ENCODE measurements around the gene CHURC1.

GRCh38 chr14:64971491-64971942, 57.3 kb downstream of the CHURC1 start:
- no peak for TF ChIP-seq EP300 (IDR thresholded peaks at IDR 0.05; ENCODE audit: low read depth in 2 of 2, low read length in 2 of 2)
- no peak for TF ChIP-seq EP300 (CRISPR knock-in tag; IDR thresholded peaks at IDR 0.05; ENCODE audit: borderline replicate concordance)
- TF ChIP-seq ZNF326 (CRISPR knock-in tag; IDR thresholded peaks at IDR 0.05; ENCODE audit: borderline replicate concordance): no peak
- TF ChIP-seq ZBTB21 (CRISPR knock-in tag; IDR thresholded peaks at IDR 0.05): no peak
- no peak for TF ChIP-seq SETDB1 (CRISPR knock-in tag; IDR thresholded peaks at IDR 0.05; ENCODE audit: borderline replicate concordance)
- TF ChIP-seq ATF1 (CRISPR knock-in tag; IDR thresholded peaks at IDR 0.05): no peak
- TF ChIP-seq ATF3 (CRISPR knock-in tag; IDR thresholded peaks at IDR 0.05): no peak
- TF ChIP-seq, protein P1, sequence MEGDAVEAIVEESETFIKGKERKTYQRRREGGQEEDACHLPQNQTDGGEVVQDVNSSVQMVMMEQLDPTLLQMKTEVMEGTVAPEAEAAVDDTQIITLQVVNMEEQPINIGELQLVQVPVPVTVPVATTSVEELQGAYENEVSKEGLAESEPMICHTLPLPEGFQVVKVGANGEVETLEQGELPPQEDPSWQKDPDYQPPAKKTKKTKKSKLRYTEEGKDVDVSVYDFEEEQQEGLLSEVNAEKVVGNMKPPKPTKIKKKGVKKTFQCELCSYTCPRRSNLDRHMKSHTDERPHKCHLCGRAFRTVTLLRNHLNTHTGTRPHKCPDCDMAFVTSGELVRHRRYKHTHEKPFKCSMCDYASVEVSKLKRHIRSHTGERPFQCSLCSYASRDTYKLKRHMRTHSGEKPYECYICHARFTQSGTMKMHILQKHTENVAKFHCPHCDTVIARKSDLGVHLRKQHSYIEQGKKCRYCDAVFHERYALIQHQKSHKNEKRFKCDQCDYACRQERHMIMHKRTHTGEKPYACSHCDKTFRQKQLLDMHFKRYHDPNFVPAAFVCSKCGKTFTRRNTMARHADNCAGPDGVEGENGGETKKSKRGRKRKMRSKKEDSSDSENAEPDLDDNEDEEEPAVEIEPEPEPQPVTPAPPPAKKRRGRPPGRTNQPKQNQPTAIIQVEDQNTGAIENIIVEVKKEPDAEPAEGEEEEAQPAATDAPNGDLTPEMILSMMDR (CRISPR knock-in tag; IDR thresholded peaks at IDR 0.05): no peak
- TF ChIP-seq, protein P2, sequence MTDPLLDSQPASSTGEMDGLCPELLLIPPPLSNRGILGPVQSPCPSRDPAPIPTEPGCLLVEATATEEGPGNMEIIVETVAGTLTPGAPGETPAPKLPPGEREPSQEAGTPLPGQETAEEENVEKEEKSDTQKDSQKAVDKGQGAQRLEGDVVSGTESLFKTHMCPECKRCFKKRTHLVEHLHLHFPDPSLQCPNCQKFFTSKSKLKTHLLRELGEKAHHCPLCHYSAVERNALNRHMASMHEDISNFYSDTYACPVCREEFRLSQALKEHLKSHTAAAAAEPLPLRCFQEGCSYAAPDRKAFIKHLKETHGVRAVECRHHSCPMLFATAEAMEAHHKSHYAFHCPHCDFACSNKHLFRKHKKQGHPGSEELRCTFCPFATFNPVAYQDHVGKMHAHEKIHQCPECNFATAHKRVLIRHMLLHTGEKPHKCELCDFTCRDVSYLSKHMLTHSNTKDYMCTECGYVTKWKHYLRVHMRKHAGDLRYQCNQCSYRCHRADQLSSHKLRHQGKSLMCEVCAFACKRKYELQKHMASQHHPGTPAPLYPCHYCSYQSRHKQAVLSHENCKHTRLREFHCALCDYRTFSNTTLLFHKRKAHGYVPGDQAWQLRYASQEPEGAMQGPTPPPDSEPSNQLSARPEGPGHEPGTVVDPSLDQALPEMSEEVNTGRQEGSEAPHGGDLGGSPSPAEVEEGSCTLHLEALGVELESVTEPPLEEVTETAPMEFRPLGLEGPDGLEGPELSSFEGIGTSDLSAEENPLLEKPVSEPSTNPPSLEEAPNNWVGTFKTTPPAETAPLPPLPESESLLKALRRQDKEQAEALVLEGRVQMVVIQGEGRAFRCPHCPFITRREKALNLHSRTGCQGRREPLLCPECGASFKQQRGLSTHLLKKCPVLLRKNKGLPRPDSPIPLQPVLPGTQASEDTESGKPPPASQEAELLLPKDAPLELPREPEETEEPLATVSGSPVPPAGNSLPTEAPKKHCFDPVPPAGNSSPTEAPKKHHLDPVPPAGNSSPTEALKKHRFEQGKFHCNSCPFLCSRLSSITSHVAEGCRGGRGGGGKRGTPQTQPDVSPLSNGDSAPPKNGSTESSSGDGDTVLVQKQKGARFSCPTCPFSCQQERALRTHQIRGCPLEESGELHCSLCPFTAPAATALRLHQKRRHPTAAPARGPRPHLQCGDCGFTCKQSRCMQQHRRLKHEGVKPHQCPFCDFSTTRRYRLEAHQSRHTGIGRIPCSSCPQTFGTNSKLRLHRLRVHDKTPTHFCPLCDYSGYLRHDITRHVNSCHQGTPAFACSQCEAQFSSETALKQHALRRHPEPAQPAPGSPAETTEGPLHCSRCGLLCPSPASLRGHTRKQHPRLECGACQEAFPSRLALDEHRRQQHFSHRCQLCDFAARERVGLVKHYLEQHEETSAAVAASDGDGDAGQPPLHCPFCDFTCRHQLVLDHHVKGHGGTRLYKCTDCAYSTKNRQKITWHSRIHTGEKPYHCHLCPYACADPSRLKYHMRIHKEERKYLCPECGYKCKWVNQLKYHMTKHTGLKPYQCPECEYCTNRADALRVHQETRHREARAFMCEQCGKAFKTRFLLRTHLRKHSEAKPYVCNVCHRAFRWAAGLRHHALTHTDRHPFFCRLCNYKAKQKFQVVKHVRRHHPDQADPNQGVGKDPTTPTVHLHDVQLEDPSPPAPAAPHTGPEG (CRISPR knock-in tag; IDR thresholded peaks at IDR 0.05): no peak
- no peak for TF ChIP-seq POLR2AphosphoS5 (IDR thresholded peaks at IDR 0.05; ENCODE audit: low read depth, low read length)
- TF ChIP-seq, protein P3, sequence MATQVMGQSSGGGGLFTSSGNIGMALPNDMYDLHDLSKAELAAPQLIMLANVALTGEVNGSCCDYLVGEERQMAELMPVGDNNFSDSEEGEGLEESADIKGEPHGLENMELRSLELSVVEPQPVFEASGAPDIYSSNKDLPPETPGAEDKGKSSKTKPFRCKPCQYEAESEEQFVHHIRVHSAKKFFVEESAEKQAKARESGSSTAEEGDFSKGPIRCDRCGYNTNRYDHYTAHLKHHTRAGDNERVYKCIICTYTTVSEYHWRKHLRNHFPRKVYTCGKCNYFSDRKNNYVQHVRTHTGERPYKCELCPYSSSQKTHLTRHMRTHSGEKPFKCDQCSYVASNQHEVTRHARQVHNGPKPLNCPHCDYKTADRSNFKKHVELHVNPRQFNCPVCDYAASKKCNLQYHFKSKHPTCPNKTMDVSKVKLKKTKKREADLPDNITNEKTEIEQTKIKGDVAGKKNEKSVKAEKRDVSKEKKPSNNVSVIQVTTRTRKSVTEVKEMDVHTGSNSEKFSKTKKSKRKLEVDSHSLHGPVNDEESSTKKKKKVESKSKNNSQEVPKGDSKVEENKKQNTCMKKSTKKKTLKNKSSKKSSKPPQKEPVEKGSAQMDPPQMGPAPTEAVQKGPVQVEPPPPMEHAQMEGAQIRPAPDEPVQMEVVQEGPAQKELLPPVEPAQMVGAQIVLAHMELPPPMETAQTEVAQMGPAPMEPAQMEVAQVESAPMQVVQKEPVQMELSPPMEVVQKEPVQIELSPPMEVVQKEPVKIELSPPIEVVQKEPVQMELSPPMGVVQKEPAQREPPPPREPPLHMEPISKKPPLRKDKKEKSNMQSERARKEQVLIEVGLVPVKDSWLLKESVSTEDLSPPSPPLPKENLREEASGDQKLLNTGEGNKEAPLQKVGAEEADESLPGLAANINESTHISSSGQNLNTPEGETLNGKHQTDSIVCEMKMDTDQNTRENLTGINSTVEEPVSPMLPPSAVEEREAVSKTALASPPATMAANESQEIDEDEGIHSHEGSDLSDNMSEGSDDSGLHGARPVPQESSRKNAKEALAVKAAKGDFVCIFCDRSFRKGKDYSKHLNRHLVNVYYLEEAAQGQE (IDR thresholded peaks at IDR 0.05; ENCODE audit: borderline replicate concordance in 1 of 2, low read depth in 1 of 2, low read length in 2 of 2): no peak
- TF ChIP-seq AGO1 (IDR thresholded peaks at IDR 0.05; ENCODE audit: low read depth, low read length, poor library complexity, severe bottlenecking): no peak
- TF ChIP-seq YEATS4 (CRISPR knock-in tag; IDR thresholded peaks at IDR 0.05; ENCODE audit: borderline replicate concordance): no peak
